Measurements from ENCODE around the gene CLK3.

The CLK3 gene

DNA sequence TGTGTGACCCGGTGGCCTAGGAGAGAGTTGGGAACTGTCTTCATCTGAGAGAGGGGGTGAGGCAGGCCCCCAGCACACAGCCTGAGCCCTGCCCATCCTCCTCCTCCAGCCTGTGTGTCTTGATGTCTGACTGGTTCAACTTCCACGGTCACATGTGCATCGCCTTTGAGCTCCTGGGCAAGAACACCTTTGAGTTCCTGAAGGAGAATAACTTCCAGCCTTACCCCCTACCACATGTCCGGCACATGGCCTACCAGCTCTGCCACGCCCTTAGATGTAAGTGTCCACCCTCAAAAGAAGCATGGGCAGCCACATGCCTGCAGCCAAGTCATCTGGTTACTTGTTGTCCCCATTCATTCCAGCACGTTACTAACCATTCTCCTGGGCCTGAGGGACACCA lies 10.1 kb downstream of the CLK3 start:
- no peaks in the 10 kb centered on the region for H3K4me1 ChIP-seq (ENCODE audit: control insufficient read depth, insufficient read depth, low read length)
- ChIA-PET POLR2A (interaction anchor here (1.9 kb wide), 1 partner anchor 10 kb away, joined by 6 read pairs; no protein-coding TSS in a partner anchor), CTCF (interaction anchor here (0.6 to 12.8 kb wide), 4 partner anchors 8 to 251 kb away, joined by 3 to 220 read pairs (median 62); no protein-coding TSS in a partner anchor)
- H3K4me3 ChIP-seq (ENCODE audit: low read depth, low read length) = no peak overlapping the region
- no peak overlapping the region for H3K27ac ChIP-seq (ENCODE audit: extremely low read depth, low read depth, low read length)
- peaks cover 55 to 100% of the 10 kb centered on the region in 2 experiments for H3K36me3 ChIP-seq (ENCODE audit: control insufficient read depth in 2 of 2, insufficient read depth in 1 of 2, low read length in 2 of 2)
- TF ChIP-seq, protein P1, sequence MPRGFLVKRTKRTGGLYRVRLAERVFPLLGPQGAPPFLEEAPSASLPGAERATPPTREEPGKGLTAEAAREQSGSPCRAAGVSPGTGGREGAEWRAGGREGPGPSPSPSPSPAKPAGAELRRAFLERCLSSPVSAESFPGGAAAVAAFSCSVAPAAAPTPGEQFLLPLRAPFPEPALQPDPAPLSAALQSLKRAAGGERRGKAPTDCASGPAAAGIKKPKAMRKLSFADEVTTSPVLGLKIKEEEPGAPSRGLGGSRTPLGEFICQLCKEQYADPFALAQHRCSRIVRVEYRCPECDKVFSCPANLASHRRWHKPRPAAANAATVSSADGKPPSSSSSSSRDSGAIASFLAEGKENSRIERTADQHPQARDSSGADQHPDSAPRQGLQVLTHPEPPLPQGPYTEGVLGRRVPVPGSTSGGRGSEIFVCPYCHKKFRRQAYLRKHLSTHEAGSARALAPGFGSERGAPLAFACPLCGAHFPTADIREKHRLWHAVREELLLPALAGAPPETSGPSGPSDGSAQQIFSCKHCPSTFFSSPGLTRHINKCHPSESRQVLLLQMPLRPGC (tag by site-specific recombination; IDR thresholded peaks at IDR 0.05) = no peak
- TF ChIP-seq ZNF112 (tag by site-specific recombination; IDR thresholded peaks at IDR 0.05) (no peak), GLIS2 (tag by site-specific recombination; IDR thresholded peaks at IDR 0.05) (peak; percentile 20; the same call in 1 of the 2 replicates)
- H3K9me3 ChIP-seq (ENCODE audit: control insufficient read depth, insufficient read depth, low read depth, low read length) = no peaks in the 10 kb centered on the region

DNA sequence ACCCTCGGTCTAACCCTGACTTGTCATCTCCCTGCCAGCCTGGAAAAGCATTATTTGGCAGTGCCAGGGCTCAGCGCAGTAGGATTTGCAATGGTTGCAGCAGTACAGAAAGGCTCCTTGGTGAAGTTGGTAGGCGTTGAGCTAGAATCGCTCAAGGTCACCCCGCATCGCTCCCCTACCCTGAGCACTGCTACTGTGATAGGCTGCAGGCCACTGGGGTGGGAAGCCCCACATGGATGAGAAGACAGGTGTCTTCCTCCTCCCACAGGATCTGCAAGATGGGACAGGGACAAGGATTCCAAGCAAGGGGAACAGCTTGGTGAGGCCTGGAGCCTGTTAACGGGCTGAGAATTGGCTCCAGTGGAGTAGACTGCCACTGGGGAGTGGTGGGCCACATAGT lies 10.7 kb downstream of the CLK3 start:
- H3K27ac ChIP-seq (ENCODE audit: extremely low read depth, low read depth, low read length) = no peak overlapping the region
- H3K36me3 ChIP-seq (ENCODE audit: control insufficient read depth in 2 of 2, insufficient read depth in 1 of 2, low read length in 2 of 2) = peaks cover 55 to 100% of the 10 kb centered on the region in 2 experiments
- CTCF ChIA-PET = interaction anchor here (0.9 to 12.8 kb wide), 7 partner anchors 7 to 324 kb away, joined by 3 to 220 read pairs (median 4); no protein-coding TSS in a partner anchor
- POLR2A ChIA-PET = interaction anchor here (0.8 to 1.9 kb wide), 2 partner anchors 9 kb away, joined by 3 to 6 read pairs; no protein-coding TSS in a partner anchor
- TF ChIP-seq, protein P2, sequence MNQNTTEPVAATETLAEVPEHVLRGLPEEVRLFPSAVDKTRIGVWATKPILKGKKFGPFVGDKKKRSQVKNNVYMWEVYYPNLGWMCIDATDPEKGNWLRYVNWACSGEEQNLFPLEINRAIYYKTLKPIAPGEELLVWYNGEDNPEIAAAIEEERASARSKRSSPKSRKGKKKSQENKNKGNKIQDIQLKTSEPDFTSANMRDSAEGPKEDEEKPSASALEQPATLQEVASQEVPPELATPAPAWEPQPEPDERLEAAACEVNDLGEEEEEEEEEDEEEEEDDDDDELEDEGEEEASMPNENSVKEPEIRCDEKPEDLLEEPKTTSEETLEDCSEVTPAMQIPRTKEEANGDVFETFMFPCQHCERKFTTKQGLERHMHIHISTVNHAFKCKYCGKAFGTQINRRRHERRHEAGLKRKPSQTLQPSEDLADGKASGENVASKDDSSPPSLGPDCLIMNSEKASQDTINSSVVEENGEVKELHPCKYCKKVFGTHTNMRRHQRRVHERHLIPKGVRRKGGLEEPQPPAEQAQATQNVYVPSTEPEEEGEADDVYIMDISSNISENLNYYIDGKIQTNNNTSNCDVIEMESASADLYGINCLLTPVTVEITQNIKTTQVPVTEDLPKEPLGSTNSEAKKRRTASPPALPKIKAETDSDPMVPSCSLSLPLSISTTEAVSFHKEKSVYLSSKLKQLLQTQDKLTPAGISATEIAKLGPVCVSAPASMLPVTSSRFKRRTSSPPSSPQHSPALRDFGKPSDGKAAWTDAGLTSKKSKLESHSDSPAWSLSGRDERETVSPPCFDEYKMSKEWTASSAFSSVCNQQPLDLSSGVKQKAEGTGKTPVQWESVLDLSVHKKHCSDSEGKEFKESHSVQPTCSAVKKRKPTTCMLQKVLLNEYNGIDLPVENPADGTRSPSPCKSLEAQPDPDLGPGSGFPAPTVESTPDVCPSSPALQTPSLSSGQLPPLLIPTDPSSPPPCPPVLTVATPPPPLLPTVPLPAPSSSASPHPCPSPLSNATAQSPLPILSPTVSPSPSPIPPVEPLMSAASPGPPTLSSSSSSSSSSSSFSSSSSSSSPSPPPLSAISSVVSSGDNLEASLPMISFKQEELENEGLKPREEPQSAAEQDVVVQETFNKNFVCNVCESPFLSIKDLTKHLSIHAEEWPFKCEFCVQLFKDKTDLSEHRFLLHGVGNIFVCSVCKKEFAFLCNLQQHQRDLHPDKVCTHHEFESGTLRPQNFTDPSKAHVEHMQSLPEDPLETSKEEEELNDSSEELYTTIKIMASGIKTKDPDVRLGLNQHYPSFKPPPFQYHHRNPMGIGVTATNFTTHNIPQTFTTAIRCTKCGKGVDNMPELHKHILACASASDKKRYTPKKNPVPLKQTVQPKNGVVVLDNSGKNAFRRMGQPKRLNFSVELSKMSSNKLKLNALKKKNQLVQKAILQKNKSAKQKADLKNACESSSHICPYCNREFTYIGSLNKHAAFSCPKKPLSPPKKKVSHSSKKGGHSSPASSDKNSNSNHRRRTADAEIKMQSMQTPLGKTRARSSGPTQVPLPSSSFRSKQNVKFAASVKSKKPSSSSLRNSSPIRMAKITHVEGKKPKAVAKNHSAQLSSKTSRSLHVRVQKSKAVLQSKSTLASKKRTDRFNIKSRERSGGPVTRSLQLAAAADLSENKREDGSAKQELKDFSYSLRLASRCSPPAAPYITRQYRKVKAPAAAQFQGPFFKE (tag by site-specific recombination; IDR thresholded peaks at IDR 0.05; ENCODE audit: borderline replicate concordance) = no peak
- no peak for TF ChIP-seq ZNF211 (tag by site-specific recombination; IDR thresholded peaks at IDR 0.05; ENCODE audit: low read depth)
- TF ChIP-seq, protein P3, sequence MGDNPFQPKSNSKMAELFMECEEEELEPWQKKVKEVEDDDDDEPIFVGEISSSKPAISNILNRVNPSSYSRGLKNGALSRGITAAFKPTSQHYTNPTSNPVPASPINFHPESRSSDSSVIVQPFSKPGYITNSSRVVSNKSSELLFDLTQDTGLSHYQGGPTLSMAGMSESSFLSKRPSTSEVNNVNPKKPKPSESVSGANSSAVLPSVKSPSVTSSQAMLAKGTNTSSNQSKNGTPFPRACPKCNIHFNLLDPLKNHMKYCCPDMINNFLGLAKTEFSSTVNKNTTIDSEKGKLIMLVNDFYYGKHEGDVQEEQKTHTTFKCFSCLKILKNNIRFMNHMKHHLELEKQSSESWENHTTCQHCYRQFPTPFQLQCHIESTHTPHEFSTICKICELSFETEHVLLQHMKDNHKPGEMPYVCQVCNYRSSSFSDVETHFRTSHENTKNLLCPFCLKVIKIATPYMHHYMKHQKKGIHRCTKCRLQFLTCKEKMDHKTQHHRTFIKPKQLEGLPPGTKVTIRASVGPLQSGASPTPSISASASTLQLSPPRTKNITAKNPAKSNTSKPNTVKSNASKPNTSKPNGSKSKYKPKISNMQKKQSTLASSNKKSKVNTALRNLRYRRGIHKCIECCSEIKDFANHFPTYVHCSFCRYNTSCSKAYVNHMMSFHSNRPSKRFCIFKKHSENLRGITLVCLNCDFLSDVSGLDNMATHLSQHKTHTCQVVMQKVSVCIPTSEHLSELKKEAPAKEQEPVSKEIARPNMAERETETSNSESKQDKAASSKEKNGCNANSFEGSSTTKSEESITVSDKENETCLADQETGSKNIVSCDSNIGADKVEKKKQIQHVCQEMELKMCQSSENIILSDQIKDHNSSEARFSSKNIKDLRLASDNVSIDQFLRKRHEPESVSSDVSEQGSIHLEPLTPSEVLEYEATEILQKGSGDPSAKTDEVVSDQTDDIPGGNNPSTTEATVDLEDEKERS (tag by site-specific recombination; IDR thresholded peaks at IDR 0.05) = no peak
- TF ChIP-seq, protein P4, sequence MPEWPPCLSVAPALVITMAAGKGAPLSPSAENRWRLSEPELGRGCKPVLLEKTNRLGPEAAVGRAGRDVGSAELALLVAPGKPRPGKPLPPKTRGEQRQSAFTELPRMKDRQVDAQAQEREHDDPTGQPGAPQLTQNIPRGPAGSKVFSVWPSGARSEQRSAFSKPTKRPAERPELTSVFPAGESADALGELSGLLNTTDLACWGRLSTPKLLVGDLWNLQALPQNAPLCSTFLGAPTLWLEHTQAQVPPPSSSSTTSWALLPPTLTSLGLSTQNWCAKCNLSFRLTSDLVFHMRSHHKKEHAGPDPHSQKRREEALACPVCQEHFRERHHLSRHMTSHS (tag by site-specific recombination; IDR thresholded peaks at IDR 0.05) = no peak
- no peak for TF ChIP-seq ZNF394 (tag by site-specific recombination; IDR thresholded peaks at IDR 0.05; ENCODE audit: borderline replicate concordance)
- TF ChIP-seq ZNF239 (tag by site-specific recombination; IDR thresholded peaks at IDR 0.05) = no peak
- TF ChIP-seq BCL11A (tag by site-specific recombination; IDR thresholded peaks at IDR 0.05; ENCODE audit: low read depth) = no peak
- TF ChIP-seq, protein P5, sequence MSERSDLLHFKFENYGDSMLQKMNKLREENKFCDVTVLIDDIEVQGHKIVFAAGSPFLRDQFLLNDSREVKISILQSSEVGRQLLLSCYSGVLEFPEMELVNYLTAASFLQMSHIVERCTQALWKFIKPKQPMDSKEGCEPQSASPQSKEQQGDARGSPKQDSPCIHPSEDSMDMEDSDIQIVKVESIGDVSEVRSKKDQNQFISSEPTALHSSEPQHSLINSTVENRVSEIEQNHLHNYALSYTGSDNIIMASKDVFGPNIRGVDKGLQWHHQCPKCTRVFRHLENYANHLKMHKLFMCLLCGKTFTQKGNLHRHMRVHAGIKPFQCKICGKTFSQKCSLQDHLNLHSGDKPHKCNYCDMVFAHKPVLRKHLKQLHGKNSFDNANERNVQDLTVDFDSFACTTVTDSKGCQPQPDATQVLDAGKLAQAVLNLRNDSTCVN (tag by site-specific recombination; optimal IDR thresholded peaks at IDR 0.05) = no peak
- TF ChIP-seq ZNF843 (tag by site-specific recombination; IDR thresholded peaks at IDR 0.05) = no peak
- TF ChIP-seq ZFP37 (tag by site-specific recombination; IDR thresholded peaks at IDR 0.05) = no peak
- TF ChIP-seq, protein P6, sequence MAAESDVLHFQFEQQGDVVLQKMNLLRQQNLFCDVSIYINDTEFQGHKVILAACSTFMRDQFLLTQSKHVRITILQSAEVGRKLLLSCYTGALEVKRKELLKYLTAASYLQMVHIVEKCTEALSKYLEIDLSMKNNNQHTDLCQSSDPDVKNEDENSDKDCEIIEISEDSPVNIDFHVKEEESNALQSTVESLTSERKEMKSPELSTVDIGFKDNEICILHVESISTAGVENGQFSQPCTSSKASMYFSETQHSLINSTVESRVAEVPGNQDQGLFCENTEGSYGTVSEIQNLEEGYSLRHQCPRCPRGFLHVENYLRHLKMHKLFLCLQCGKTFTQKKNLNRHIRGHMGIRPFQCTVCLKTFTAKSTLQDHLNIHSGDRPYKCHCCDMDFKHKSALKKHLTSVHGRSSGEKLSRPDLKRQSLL (tag by site-specific recombination; IDR thresholded peaks at IDR 0.05) = no peak
- H3K9me3 ChIP-seq (ENCODE audit: control insufficient read depth, insufficient read depth, low read depth, low read length) = no peaks in the 10 kb centered on the region
- no peak overlapping the region for H3K4me3 ChIP-seq (ENCODE audit: low read depth, low read length)
- no peaks in the 10 kb centered on the region for H3K4me1 ChIP-seq (ENCODE audit: control insufficient read depth, insufficient read depth, low read length)

Data from HEK293 (cell line).